K562 (cell line): ENCODE data around the gene ATCAY. TPM values are rescaled to one million over a fixed set of nuclear protein-coding genes. Genes with fewer than 3 reads are reported as not detected.
A peak's percentile ranks its signal among the peaks of the same experiment; 100 is the strongest.

Source experiments
- ATF2 ChIP-seq: sonication (generic); formaldehyde crosslinking; IDR thresholded peaks from 2 replicates; pipeline ENCODE4 v1.8.1; 2022; ENCODE audit warnings: missing genetic modification reagents
- CXXC5 ChIP-seq: fragments of 250-450 bp; sonication (Bioruptor Pico); IDR thresholded peaks from 2 replicates; pipeline ENCODE4 v1.8.0; 2022; ENCODE audit warnings: inconsistent platforms, mild to moderate bottlenecking, moderate library complexity
- FOXA3 ChIP-seq, 2 experiments: fragments of 450-650 bp in 1 of 2; sonication (generic) in 1 of 2; formaldehyde crosslinking; IDR thresholded peaks in 1 of 2; conservative IDR thresholded peaks in 1 of 2; 2 replicates each; pipeline versions ENCODE4 v1.4.0 to v1.8.0; 2020 to 2022; ENCODE audit warnings: mild to moderate bottlenecking in 2 of 2, missing genetic modification reagents in 1 of 2
- L3MBTL2 ChIP-seq: fragments of 450-650 bp; IDR thresholded peaks from 2 replicates; pipeline ENCODE4 v1.6.1; 2016; ENCODE audit warnings: mild to moderate bottlenecking, moderate library complexity
- MAX ChIP-seq: sonication (generic); formaldehyde crosslinking; IDR thresholded peaks from 2 replicates; pipeline ENCODE4 v1.9.0; 2022; ENCODE audit warnings: mild to moderate bottlenecking, missing genetic modification reagents
- MGA ChIP-seq: fragments of 450-650 bp; IDR thresholded peaks from 2 replicates; pipeline ENCODE4 v1.6.1; 2016; ENCODE audit warnings: mild to moderate bottlenecking, moderate library complexity
- NRF1 ChIP-seq, 2 experiments: fragments of 450-650 bp; IDR thresholded peaks in 1 of 2; conservative IDR thresholded peaks in 1 of 2; 2 replicates each; pipeline ENCODE4 v1.6.1; 2014; ENCODE audit warnings: mild to moderate bottlenecking in 2 of 2
- ZNF175 ChIP-seq: fragments of 200-800 bp; sonication (Bioruptor generic); IDR thresholded peaks from 2 replicates; pipeline ENCODE4 v1.6.1; 2016; ENCODE audit warnings: low read depth, mild to moderate bottlenecking, missing genetic modification characterization, missing compliant biosample characterization
- ZNF282 ChIP-seq: sonication (generic); formaldehyde crosslinking; IDR thresholded peaks from 2 replicates; pipeline ENCODE4 v1.8.1; 2023; ENCODE audit warnings: missing genetic modification reagents
- ZNF707 ChIP-seq: fragments of 250-450 bp; sonication (Bioruptor Pico); conservative IDR thresholded peaks from 2 replicates; pipeline ENCODE4 v1.8.0; 2022; ENCODE audit warnings: inconsistent platforms, mild to moderate bottlenecking, moderate library complexity
- polyA plus RNA-seq, 8 experiments: library from polyadenylated mRNA; depleted of rRNA in 4 of 8; stranded (reverse) in 5 of 8; unstranded in 3 of 8; fragments of >200 nt; fragmentation: Nextera tagmentation in 2 of 8; fragmentation: Illumina TruSeq in 1 of 8; extraction: Ambion mirVana in 2 of 8; extraction: Trizol in 1 of 8; gene quantifications; 2 replicates each; pipeline versions ENCODE4 v1.2.1 to v1.2.3, GENCODE V29; 2011 to 2014; ENCODE audit warnings: inconsistent platforms in 1 of 8, missing spikeins in 1 of 8
- total RNA-seq, 7 experiments: library from RNA; depleted of rRNA in 6 of 7; stranded (reverse); fragments of >200 nt in 6 of 7; fragmentation: Illumina TruSeq in 2 of 7; extraction: Trizol in 2 of 7; gene quantifications; 2 replicates each; pipeline versions ENCODE4 v1.2.1 to v1.2.3, GENCODE V29; 2011 to 2021; ENCODE audit warnings: low replicate concordance in 1 of 7

Gene ATCAY
- total and polyA plus RNA-seq, 9 of the 15 experiments (the other 6 are each of a cell fraction or from before 2014, with no cell fraction given): not detected

- peak; percentile 67 for TF ChIP-seq MGA
- TF ChIP-seq ZNF282 (CRISPR knock-in tag): 0 out of 2 replicates have a peak, but pooled peaks have one; percentile 33
- TF ChIP-seq L3MBTL2: peak; percentile 68
- TF ChIP-seq FOXA3 (CRISPR knock-in tag; conservative IDR thresholded peaks at IDR 0.05 in 1 of 2, IDR thresholded peaks at IDR 0.05 in 1 of 2): 0 out of 4 replicates have a peak, but pooled peaks of 1 of the 2 experiments have one; percentile 18
- TF ChIP-seq ZNF175 (CRISPR knock-in tag): no peak
- TF ChIP-seq CXXC5: 0 out of 2 replicates have a peak, but pooled peaks have one; percentile 10
- peak; percentile 89 for TF ChIP-seq MAX (CRISPR knock-in tag)
- TF ChIP-seq ZNF707 (CRISPR knock-in tag): no peak
- 0 out of 4 replicates have a peak, but pooled peaks of 1 of the 2 experiments have one; percentile 20 for TF ChIP-seq NRF1 (conservative IDR thresholded peaks at IDR 0.05 in 1 of 2, IDR thresholded peaks at IDR 0.05 in 1 of 2)
- TF ChIP-seq ATF2 (CRISPR knock-in tag): 0 out of 2 replicates have a peak, but pooled peaks have one; percentile 26
Observed at GRCh38 chr19:3868770-3869456, 11.6 kb upstream of the ATCAY start, which contains the start of gene ZFR2 (continued).
